ENCODE results near the gene INHBB.
"Not testable (repeated sequence)": the region's sequence is repeated elsewhere in the genome, so short reads cannot be mapped to it uniquely, and the experiment has no call there.

The INHBB gene

GRCh38 chr2:120310136-120310535, 35.8 kb upstream of the INHBB start:
- H3K4me3 ChIP-seq (ENCODE audit: low read depth, low read length) = no peak overlapping the region
- no peak for DNase-seq (ENCODE audit: low read depth)
- no peak for TF ChIP-seq CTCF (IDR thresholded peaks at IDR 0.05; ENCODE audit: control insufficient read depth, extremely low read depth, insufficient read depth)

- not testable (repeated sequence) for DNase-seq (ENCODE audit: low read depth); H3K4me3 ChIP-seq (ENCODE audit: low read depth, low read length)
These were observed 35.1 kb upstream of the INHBB start for GRCh38 chr2:120310841-120311240.

- no peak overlapping the region for H3K4me3 ChIP-seq (ENCODE audit: low read depth, low read length)
- DNase-seq (ENCODE audit: low read depth) = no peak
- TF ChIP-seq CTCF (IDR thresholded peaks at IDR 0.05; ENCODE audit: control insufficient read depth, extremely low read depth, insufficient read depth) = no peak
These were observed 33.9 kb upstream of the INHBB start for GRCh38 chr2:120312076-120312475.

GRCh38 chr2:120312860-120313694, 32.9 kb upstream of the INHBB start:
- TF ChIP-seq CTCF (IDR thresholded peaks at IDR 0.05; ENCODE audit: control insufficient read depth, extremely low read depth, insufficient read depth) = peak; percentile 98
- DNase-seq (ENCODE audit: low read depth) = peak; percentile 79
- H3K4me3 ChIP-seq (ENCODE audit: low read depth, low read length) = peak overlapping the region; percentile 45

- H3K4me3 ChIP-seq (ENCODE audit: low read depth, low read length) = peak overlapping the region; percentile 45
- DNase-seq (ENCODE audit: low read depth) = no peak
- TF ChIP-seq CTCF (IDR thresholded peaks at IDR 0.05; ENCODE audit: control insufficient read depth, extremely low read depth, insufficient read depth) = no peak
These were observed 32.0 kb upstream of the INHBB start for GRCh38 chr2:120313695-120314615.

- DNase-seq (ENCODE audit: low read depth) = no peak
- TF ChIP-seq CTCF (IDR thresholded peaks at IDR 0.05; ENCODE audit: control insufficient read depth, extremely low read depth, insufficient read depth) = no peak
- H3K4me3 ChIP-seq (ENCODE audit: low read depth, low read length) = no peak overlapping the region
These were observed 31.1 kb upstream of the INHBB start for GRCh38 chr2:120314690-120315366.

All from LNCaP clone FGC (cell line).